ENCODE measurements around the gene CYBA. TPM values are rescaled to one million over a fixed set of nuclear protein-coding genes. Genes with fewer than 3 reads are reported as not detected.

Gene CYBA
- total and polyA plus RNA-seq, 2 of the 4 experiments (the other 2 are of a cell fraction) = 65.6 to 169 TPM

DNA sequence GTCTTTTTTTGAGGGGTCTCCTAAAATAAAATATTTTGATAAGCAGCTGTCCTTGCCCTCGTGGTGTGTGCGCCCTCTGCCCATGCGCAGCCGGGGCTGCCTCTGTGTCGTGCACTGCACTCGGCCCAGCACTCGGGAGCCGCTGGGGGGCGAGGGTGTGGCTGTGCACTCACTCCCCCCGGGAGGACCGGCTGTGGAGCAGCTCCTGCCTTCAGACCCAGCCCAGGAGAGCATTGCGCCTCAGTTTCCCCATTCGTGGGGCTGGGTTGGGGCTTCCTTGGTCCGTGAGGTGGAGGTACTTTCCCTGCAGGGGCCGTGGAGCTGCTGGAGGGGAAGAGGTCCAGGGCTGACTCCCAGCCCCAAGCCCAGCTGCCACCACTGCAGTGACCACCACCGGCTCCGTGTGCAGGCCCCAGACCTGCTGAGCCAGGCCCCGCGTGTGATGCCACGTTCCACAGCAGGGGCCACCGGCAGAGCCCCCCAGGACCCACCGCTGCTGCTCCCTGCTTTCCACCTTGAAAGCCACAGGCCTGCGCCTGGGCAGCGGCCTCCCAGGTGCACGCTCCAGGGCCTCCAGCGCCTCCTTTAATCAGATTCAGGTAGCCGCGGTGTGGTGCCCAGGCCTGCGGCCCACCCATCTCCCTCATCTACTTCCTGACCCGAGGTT, 18.8 kb downstream of the CYBA start:
- dilution Hi-C loops (cut with HindIII; ENCODE audit: low sequenced_read_pairs, unreplicated experiment) (no loop called here), in situ Hi-C loops (cut with MboI; ENCODE audit: low sequenced_read_pairs) (no loop called here), intact Hi-C loops (cut with micrococcal nuclease) (no loop called here)
- Histone ChIP-seq H3K9ac (ENCODE audit: low read depth, low read length) (no peak overlapping the region), H3K18ac (ENCODE audit: low read depth, low read length) (no peak overlapping the region), H2BK120ac (ENCODE audit: low read depth, low read length) (no peak overlapping the region), H3K4me1 (ENCODE audit: control insufficient read depth, insufficient read depth, low read length) (peaks cover 9% of the 10 kb centered on the region), H4K5ac (ENCODE audit: low read depth, low read length) (no peak overlapping the region), H2AK5ac (ENCODE audit: low read depth, low read length) (no peak overlapping the region), H3K9me1 (ENCODE audit: insufficient read depth, low read length) (peaks cover under 1% of the 10 kb centered on the region; the same call in 1 of the 2 replicates), H3K4me3 (ENCODE audit: insufficient read depth, low read depth, low read length) (no peak overlapping the region), H2AFZ (replicated peaks; ENCODE audit: low read length, poor library complexity) (no peak overlapping the region), H3K14ac (replicated peaks; ENCODE audit: low read depth, low read length) (no peak overlapping the region), H3K36me3 (ENCODE audit: control insufficient read depth, insufficient read depth, low read length) (peaks cover 51% of the 10 kb centered on the region), H2BK5ac (ENCODE audit: low read depth, low read length, poor library complexity, severe bottlenecking) (no peak overlapping the region), H4K20me1 (ENCODE audit: insufficient read depth, low read length) (peaks cover 3% of the 10 kb centered on the region; the same call in 1 of the 2 replicates), H3K79me1 (ENCODE audit: low read depth in 1 of 2, low read length in 2 of 2) (peaks cover 0 to 3% of the 10 kb centered on the region in 2 experiments; a peak in 1 of 4 replicates), H3K27ac (ENCODE audit: insufficient read depth, low read length) (no peak overlapping the region), H4K8ac (ENCODE audit: low read depth in 2 of 2, low read length in 2 of 2) (no peak overlapping the region), H2AK9ac (replicated peaks; ENCODE audit: low read depth, low read length, poor library complexity) (no peak overlapping the region), H2BK15ac (ENCODE audit: low read depth, low read length) (no peak overlapping the region), H3K27me3 (ENCODE audit: control insufficient read depth, insufficient read depth, low read length) (no peaks in the 10 kb centered on the region), H3K9me3 (ENCODE audit: control insufficient read depth, insufficient read depth, low read length) (no peaks in the 10 kb centered on the region), H3K56ac (ENCODE audit: extremely low read depth, insufficient read depth, low read length) (no peak overlapping the region), H3K4ac (ENCODE audit: low read depth, low read length) (no peak overlapping the region), H3K23ac (ENCODE audit: low read depth, low read length) (no peak overlapping the region), H3K4me2 (ENCODE audit: low read depth, low read length) (no peak overlapping the region), H2BK20ac (ENCODE audit: low read depth, low read length) (no peak overlapping the region), H4K91ac (ENCODE audit: insufficient read depth, low read depth, low read length) (no peak overlapping the region)
- ChIA-PET CTCF (interaction anchor here (0.5 kb wide), 1 partner anchor 20 kb away, joined by 3 read pairs; no protein-coding TSS in a partner anchor), POLR2A (ENCODE audit: unreplicated experiment) (no interaction called here)
- DNase-seq (no peak), ATAC-seq (ENCODE audit: low read depth) (no peak)
- 99% methylated on average over 11 of the region's 30 CpGs; no CpG with 5 or more reads in 1 of the 2 experiments for WGBS, 2 experiments (ENCODE audit: extremely low coverage in 2 of 2, insufficient read length in 1 of 2)
- BruUV-seq (replicated peaks) = no TSS peak
- TF ChIP-seq ELK1 (IDR thresholded peaks at IDR 0.05; ENCODE audit: borderline replicate concordance, low read depth, low read length) (no peak), BHLHE40 (IDR thresholded peaks at IDR 0.05; ENCODE audit: low read depth, low read length) (no peak), RFX5 (IDR thresholded peaks at IDR 0.05; ENCODE audit: low read depth, low read length) (no peak), CEBPB (IDR thresholded peaks at IDR 0.05; ENCODE audit: low read depth, low read length) (no peak), MAZ (IDR thresholded peaks at IDR 0.05; ENCODE audit: borderline replicate concordance, low read depth, low read length) (no peak), POLR2A (IDR thresholded peaks at IDR 0.05; ENCODE audit: low read depth, low read length) (no peak), MXI1 (IDR thresholded peaks at IDR 0.05; ENCODE audit: borderline replicate concordance, low read depth, low read length) (no peak), NFE2L2 (IDR thresholded peaks at IDR 0.05; ENCODE audit: low read depth, low read length) (no peak), SMC3 (IDR thresholded peaks at IDR 0.05; ENCODE audit: low read depth, low read length) (no peak), FOS (IDR thresholded peaks at IDR 0.05; ENCODE audit: low read depth, low read length) (no peak), RAD21 (IDR thresholded peaks at IDR 0.05; ENCODE audit: low read length) (no peak), CHD1 (IDR thresholded peaks at IDR 0.05; ENCODE audit: low read depth, low read length) (no peak), CTCF (conservative IDR thresholded peaks at IDR 0.05; ENCODE audit: low read depth, low read length) (no peak), MAFK (IDR thresholded peaks at IDR 0.05; ENCODE audit: low read depth, low read length) (no peak), RCOR1 (IDR thresholded peaks at IDR 0.05; ENCODE audit: insufficient replicate concordance, low read length) (no peak)
- TF ChIP-seq, protein P1, sequence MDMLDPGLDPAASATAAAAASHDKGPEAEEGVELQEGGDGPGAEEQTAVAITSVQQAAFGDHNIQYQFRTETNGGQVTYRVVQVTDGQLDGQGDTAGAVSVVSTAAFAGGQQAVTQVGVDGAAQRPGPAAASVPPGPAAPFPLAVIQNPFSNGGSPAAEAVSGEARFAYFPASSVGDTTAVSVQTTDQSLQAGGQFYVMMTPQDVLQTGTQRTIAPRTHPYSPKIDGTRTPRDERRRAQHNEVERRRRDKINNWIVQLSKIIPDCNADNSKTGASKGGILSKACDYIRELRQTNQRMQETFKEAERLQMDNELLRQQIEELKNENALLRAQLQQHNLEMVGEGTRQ (IDR thresholded peaks at IDR 0.05; ENCODE audit: low read depth, low read length) = no peak

Data from IMR-90 (cell line).